GM12874 (cell line): Measurements from ENCODE around the gene MYO7A.

Source experiments
- CTCF ChIP-seq: IDR thresholded peaks from 2 replicates; pipeline ENCODE4 v1.5.1; 2011; ENCODE audit warnings: low read depth, mild to moderate bottlenecking, control low read depth, low read length, moderate library complexity; ENCODE audit not compliant: insufficient read depth

MYO7A gene

GRCh38 chr11:77103319-77103718 is 24.7 kb upstream of the MYO7A start:
- no peak for TF ChIP-seq CTCF

GRCh38 chr11:77104727-77105126 is 23.3 kb upstream of the MYO7A start:
- TF ChIP-seq CTCF, result no peak

- TF ChIP-seq CTCF, result no peak
These were observed 21.7 kb upstream of the MYO7A start for GRCh38 chr11:77106321-77106720.

GRCh38 chr11:77106759-77107158 is 21.3 kb upstream of the MYO7A start:
- TF ChIP-seq CTCF, result no peak

- TF ChIP-seq CTCF, result no peak
These were observed 20.1 kb upstream of the MYO7A start for GRCh38 chr11:77107950-77108349.

- no peak for TF ChIP-seq CTCF
These were observed 19.6 kb upstream of the MYO7A start for GRCh38 chr11:77108436-77108835.

GRCh38 chr11:77109236-77110019 is 18.6 kb upstream of the MYO7A start:
- TF ChIP-seq CTCF, result no peak
